Subcutaneous adipose tissue (tissue), 4 donors: Measurements from ENCODE around the gene THSD4. TPM values are rescaled to one million over a fixed set of nuclear protein-coding genes. Genes with fewer than 3 reads are reported as not detected.

Experiments used
- total RNA-seq, 4 donors: library from RNA; depleted of rRNA; stranded (reverse); fragments of >200 nt; gene quantifications; one replicate each; pipeline ENCODE4 v1.1.0, GENCODE V29; 2016
- TF ChIP-seq, protein P1 (sequence below): fragments of 450-650 bp; IDR thresholded peaks from one replicate; pipeline ENCODE4 v1.5.1; 2016; ENCODE audit warnings: low read depth, mild to moderate bottlenecking, control low read depth, antibody characterized with exemption, moderate library complexity

Gene THSD4
- total RNA-seq, 4 donors from 2014 or later, result 0.17 to 0.94 (median 0.63) TPM

DNA sequence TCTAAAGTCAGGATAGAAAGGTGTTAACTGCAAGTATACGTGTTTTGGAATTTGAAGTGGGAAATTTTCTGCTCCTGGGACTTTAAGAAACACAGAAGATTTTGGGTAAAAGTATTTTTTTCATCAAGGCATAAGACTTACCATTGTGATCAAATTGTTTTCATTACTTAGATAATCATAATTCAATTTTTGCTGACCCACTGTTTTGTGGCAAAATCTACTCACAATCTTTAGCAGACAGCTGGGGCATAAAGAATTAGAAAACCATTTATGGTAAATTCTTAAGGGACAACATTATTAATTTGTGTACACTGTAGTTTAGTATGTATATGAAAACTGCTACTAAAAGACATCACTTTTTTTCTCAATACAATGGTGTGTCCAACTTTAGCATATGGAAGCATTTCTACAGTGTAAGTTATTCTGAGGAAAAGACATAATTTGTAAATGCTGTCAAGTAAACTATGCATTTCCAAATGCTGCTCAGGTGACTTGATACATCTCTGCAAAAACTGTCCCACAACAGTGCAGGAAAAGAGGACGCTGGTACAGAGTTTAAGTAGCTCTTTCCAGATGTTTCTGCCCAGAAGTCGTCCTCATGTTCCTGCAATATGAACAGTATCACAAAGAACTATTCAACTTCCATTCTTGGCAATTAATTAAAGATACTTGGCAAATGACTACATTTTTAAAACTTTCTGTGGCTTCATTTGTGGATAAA, 52.3 kb downstream of the THSD4 start:
- TF ChIP-seq, protein P1, sequence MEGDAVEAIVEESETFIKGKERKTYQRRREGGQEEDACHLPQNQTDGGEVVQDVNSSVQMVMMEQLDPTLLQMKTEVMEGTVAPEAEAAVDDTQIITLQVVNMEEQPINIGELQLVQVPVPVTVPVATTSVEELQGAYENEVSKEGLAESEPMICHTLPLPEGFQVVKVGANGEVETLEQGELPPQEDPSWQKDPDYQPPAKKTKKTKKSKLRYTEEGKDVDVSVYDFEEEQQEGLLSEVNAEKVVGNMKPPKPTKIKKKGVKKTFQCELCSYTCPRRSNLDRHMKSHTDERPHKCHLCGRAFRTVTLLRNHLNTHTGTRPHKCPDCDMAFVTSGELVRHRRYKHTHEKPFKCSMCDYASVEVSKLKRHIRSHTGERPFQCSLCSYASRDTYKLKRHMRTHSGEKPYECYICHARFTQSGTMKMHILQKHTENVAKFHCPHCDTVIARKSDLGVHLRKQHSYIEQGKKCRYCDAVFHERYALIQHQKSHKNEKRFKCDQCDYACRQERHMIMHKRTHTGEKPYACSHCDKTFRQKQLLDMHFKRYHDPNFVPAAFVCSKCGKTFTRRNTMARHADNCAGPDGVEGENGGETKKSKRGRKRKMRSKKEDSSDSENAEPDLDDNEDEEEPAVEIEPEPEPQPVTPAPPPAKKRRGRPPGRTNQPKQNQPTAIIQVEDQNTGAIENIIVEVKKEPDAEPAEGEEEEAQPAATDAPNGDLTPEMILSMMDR, result no peak

DNA sequence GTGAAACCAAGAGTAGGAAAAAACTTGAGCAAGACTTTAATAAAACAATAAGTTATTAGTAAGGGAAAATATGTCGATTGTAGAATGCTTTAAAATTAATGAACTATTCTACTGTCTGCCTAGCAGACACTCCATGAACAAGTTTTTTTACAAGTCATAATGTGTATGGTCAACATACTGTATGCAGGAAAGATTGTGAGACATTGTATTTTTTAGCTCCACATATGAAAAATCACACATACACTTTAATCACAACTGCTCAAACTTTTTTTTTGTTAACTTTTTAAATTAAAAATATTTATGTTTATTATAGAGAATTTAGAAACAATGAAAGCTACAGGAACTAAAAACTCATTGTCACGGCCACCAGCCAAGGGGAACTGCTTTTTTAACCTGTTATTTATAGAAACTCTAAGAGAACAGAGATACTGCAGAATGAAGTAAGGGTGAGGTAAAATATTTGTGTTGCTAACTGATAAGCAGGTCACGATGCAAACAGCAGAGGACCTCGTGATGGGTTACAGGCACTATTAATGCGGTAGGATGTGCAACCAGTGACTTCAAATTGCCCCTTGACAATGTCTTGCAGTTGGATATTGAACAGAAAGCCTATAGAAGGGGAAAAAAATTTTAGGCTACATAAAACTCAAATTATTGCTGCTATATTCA, 53.0 kb downstream of the THSD4 start:
- TF ChIP-seq, protein P1, result no peak

DNA sequence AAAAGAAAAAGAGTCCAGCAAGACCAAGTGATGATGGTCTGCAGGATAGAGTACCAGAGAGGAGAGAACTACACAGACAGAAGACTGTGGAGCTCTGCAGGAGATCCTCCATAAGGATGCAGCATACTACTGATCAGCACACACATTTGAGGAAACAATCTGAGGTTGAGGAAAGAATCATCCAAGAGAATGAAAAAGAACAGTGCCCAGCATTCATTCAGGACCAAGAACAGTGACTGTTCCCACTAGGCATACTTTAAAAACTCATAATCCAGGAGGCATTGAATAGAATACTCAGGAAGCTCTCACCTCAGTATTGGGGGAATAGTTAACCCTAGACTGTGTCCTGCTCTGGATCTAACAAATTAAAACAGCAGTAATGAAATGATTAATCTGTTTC, 54.9 kb downstream of the THSD4 start:
- TF ChIP-seq, protein P1, result no peak

- TF ChIP-seq, protein P1, result no peak
These were observed 55.9 kb downstream of the THSD4 start for GRCh38 chr15:71171195-71171594.

- TF ChIP-seq, protein P1, result no peak
These were observed 65.9 kb downstream of the THSD4 start for GRCh38 chr15:71180986-71181853.

DNA sequence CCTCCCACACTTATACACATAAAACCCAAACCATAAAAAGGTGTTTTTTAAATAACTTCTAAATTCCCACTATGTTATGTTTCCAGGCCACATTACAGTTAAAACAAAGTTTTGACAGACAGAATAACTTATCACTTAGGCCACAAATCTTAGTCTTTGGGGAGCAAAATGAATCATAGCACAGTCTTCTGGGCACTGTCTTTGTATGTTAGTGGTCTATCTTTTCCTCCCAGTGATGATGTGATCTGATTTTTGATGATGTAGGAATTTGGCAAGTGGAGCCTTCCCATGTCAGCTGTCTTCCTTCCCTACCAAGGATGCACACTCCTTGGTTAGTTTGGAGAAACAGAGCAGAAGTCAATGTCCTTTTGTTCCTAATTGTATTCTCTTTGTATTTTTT, 67.3 kb downstream of the THSD4 start:
- TF ChIP-seq, protein P1, result no peak

- TF ChIP-seq, protein P1, result no peak
These were observed 67.8 kb downstream of the THSD4 start for GRCh38 chr15:71183063-71183462.
